ENCODE results near the gene WNT3. TPM values are rescaled to one million over a fixed set of nuclear protein-coding genes. Genes with fewer than 3 reads are reported as not detected.
A peak's percentile ranks its signal among the peaks of the same experiment; 100 is the strongest.

WNT3 gene
- total and polyA plus RNA-seq, 8 donors: 0.24 to 0.72 (median 0.38) TPM

DNA sequence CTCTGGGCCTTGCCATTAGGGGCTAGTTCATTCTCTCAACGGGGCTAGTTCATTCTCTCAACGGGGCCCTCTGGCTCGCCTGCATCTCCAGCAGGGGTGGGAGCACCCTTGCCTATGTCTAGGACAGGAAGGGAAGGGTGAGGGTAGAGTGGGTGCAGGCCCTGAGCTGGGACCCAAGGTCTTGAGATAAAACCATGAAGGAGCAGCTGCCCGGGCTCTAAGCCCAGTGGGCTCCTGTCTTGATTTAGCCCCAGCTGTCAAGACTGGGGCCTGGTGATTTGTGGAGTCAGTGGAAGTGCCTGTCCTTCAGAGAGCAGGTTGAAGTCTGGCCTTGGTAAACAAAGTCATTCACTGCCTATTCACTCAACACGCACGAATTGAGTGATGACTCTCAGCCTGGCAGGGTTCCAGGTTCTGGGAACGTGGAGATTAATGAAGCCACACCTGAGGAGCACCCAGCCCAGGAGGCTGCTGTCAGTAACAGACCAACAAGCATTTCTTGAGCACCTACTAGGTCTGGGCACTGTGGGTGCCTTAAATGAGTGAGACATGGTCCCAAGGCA is 35.4 kb downstream of the WNT3 start:
- no peak for FAIRE-seq
- Histone ChIP-seq H3K9me3 (no peaks in the 10 kb centered on the region), H3K36me3 (no peaks in the 10 kb centered on the region), H3K27me3 (no peaks in the 10 kb centered on the region), H3K4me1 (peaks cover 0 to 6% (median 0%) of the 10 kb centered on the region in 3 donors), H3K27ac (peak overlapping the region in 2 of 4 donors; percentile 1 to 26), H3K4me3 (no peak overlapping the region)
- peak; percentile 42 to 66 (median 54) for ATAC-seq
- intact Hi-C loops (cut with DNase I): loop anchor here in 1 of 3 donors (10.0 kb wide), 1 partner anchor 62 kb away; no protein-coding TSS in a partner anchor
- peak in 3 of 6 donors; percentile 23 to 66 (median 46) for DNase-seq
- 33 to 35% methylated on average over 7 of the region's 7 CpGs for WGBS, 2 donors
- TF ChIP-seq CTCF (IDR thresholded peaks at IDR 0.05): no peak

GRCh38 chr17:46782250-46782953 is 36.1 kb downstream of the WNT3 start:
- peaks cover 0 to 6% (median 0%) of the 10 kb centered on the region in 3 donors for H3K4me1 ChIP-seq
- intact Hi-C loops (cut with DNase I): loop anchor here in 1 of 3 donors (10.0 kb wide), 1 partner anchor 62 kb away; no protein-coding TSS in a partner anchor
- H3K9me3 ChIP-seq: no peaks in the 10 kb centered on the region
- DNase-seq: peak in 4 of 6 donors; percentile 41 to 74 (median 72)
- H3K4me3 ChIP-seq: no peak overlapping the region
- WGBS, 2 donors: 55 to 57% methylated on average over 9 of the region's 9 CpGs
- no peak for FAIRE-seq
- TF ChIP-seq CTCF (IDR thresholded peaks at IDR 0.05): peak; percentile 32 to 58 (median 54)
- ATAC-seq: peak; percentile 86 to 91 (median 90)
- no peaks in the 10 kb centered on the region for H3K36me3 ChIP-seq
- H3K27ac ChIP-seq: peak overlapping the region in 2 of 4 donors; percentile 1 to 26
- H3K27me3 ChIP-seq: no peaks in the 10 kb centered on the region

GRCh38 chr17:46780003-46780373 is 38.5 kb downstream of the WNT3 start:
- intact Hi-C loops (cut with DNase I): loop anchor here in 1 of 3 donors (10.0 kb wide), 1 partner anchor 65 kb away; no protein-coding TSS in a partner anchor
- H3K4me3 ChIP-seq: no peak overlapping the region
- DNase-seq (no peak), FAIRE-seq (no peak), ATAC-seq (no peak)
- WGBS, 2 donors: 91 to 94% methylated on average over 5 of the region's 5 CpGs
- TF ChIP-seq CTCF (IDR thresholded peaks at IDR 0.05): no peak
- H3K9me3 ChIP-seq: no peaks in the 10 kb centered on the region
- no peak overlapping the region for H3K27ac ChIP-seq
- no peaks in the 10 kb centered on the region for H3K27me3 ChIP-seq
- H3K36me3 ChIP-seq: no peaks in the 10 kb centered on the region
- H3K4me1 ChIP-seq: peaks cover 0 to 6% (median 0%) of the 10 kb centered on the region in 3 donors

GRCh38 chr17:46777943-46778915 is 40.3 kb downstream of the WNT3 start:
- Histone ChIP-seq H3K4me3 (no peak overlapping the region), H3K36me3 (no peaks in the 10 kb centered on the region), H3K9me3 (no peaks in the 10 kb centered on the region), H3K4me1 (peaks cover 0 to 6% (median 0%) of the 10 kb centered on the region in 3 donors), H3K27ac (no peak overlapping the region), H3K27me3 (no peaks in the 10 kb centered on the region)
- ATAC-seq (no peak), FAIRE-seq (no peak), DNase-seq (no peak)
- intact Hi-C loops (cut with DNase I): no loop called here
- TF ChIP-seq CTCF (IDR thresholded peaks at IDR 0.05): no peak
- 72 to 80% methylated on average over 23 of the region's 23 CpGs for WGBS, 2 donors
